ENCODE measurements around the gene LRIG1.

GRCh38 chr3:66465587-66465986, 35.2 kb downstream of the LRIG1 start:
- TF ChIP-seq CTCF (IDR thresholded peaks at IDR 0.05) (no peak), POLR2A (IDR thresholded peaks at IDR 0.05) (no peak)

All from sigmoid colon (tissue), 3 donors.